HCT116 (cell line): ENCODE results near the gene BPIFB1.

ENCODE experiments used
- CTCF ChIP-seq, 3 experiments: fragments of 200-600 bp in 1 of 3; sonication (generic) in 1 of 3; IDR thresholded peaks in 2 of 3; conservative IDR thresholded peaks in 1 of 3; 2 replicates each; pipeline ENCODE4 v1.5.1; 2012 to 2017; ENCODE audit warnings: low read depth in 2 of 3, low read length in 2 of 3, antibody characterized with exemption in 1 of 3, borderline replicate concordance in 1 of 3, control low read depth in 1 of 3, mild to moderate bottlenecking in 1 of 3, mixed read lengths in 1 of 3, mixed run types in 1 of 3, moderate library complexity in 1 of 3; ENCODE audit not compliant: insufficient read depth in 1 of 3
- EZH2 ChIP-seq: fragments of 200-600 bp; sonication (generic); IDR thresholded peaks from 2 replicates; pipeline ENCODE4 v1.6.1; 2017; ENCODE audit warnings: antibody characterized with exemption, mixed run types
- EZH2phosphoT487 ChIP-seq: fragments of 200-600 bp; IDR thresholded peaks from 2 replicates; pipeline ENCODE4 v1.6.1; 2018; ENCODE audit warnings: antibody characterized with exemption, borderline replicate concordance
- JUND ChIP-seq: IDR thresholded peaks from 2 replicates; pipeline ENCODE4 v1.6.1; 2012
- POLR2A ChIP-seq: IDR thresholded peaks from 2 replicates; pipeline ENCODE4 v1.7.0; 2011; ENCODE audit warnings: borderline replicate concordance; ENCODE audit not compliant: insufficient read depth, insufficient read length; ENCODE audit errors: extremely low read depth
- POLR2AphosphoS5 ChIP-seq: IDR thresholded peaks from 2 replicates; pipeline ENCODE4 v1.6.1; 2011; ENCODE audit warnings: mild to moderate bottlenecking, low read depth, low read length, moderate library complexity
- RAD21 ChIP-seq: IDR thresholded peaks from 2 replicates; pipeline ENCODE4 v1.6.1; 2012; ENCODE audit warnings: low read depth, mild to moderate bottlenecking
- REST ChIP-seq: IDR thresholded peaks from 2 replicates; pipeline ENCODE4 v1.6.1; 2012; ENCODE audit warnings: low read depth
- SIN3A ChIP-seq: IDR thresholded peaks from 2 replicates; pipeline ENCODE4 v1.6.1; 2012; ENCODE audit warnings: low read depth
- SP1 ChIP-seq: IDR thresholded peaks from 2 replicates; pipeline ENCODE4 v1.6.1; 2012; ENCODE audit warnings: low read depth

GRCh38 chr20:33332905-33333456, 50.0 kb downstream of the BPIFB1 start:
- TF ChIP-seq CTCF (IDR thresholded peaks at IDR 0.05 in 2 of 3, conservative IDR thresholded peaks at IDR 0.05 in 1 of 3; ENCODE audit: borderline replicate concordance in 1 of 3, insufficient read depth in 1 of 3, low read depth in 2 of 3, low read length in 2 of 3) = no peak
- TF ChIP-seq REST = no peak
- no peak for TF ChIP-seq EZH2
- TF ChIP-seq RAD21 = no peak
- TF ChIP-seq SIN3A = no peak
- TF ChIP-seq POLR2A = no peak
- no peak for TF ChIP-seq JUND
- TF ChIP-seq EZH2phosphoT487 = no peak
- TF ChIP-seq POLR2AphosphoS5 = no peak
- TF ChIP-seq SP1 = no peak
